Measurements from ENCODE around the gene UBXN11. TPM values are rescaled to one million over a fixed set of nuclear protein-coding genes. Genes with fewer than 3 reads are reported as not detected.
A peak's percentile ranks its signal among the peaks of the same experiment; 100 is the strongest.

UBXN11 gene
- total RNA-seq, 1 donor from 2014 or later: 12.8 TPM

DNA sequence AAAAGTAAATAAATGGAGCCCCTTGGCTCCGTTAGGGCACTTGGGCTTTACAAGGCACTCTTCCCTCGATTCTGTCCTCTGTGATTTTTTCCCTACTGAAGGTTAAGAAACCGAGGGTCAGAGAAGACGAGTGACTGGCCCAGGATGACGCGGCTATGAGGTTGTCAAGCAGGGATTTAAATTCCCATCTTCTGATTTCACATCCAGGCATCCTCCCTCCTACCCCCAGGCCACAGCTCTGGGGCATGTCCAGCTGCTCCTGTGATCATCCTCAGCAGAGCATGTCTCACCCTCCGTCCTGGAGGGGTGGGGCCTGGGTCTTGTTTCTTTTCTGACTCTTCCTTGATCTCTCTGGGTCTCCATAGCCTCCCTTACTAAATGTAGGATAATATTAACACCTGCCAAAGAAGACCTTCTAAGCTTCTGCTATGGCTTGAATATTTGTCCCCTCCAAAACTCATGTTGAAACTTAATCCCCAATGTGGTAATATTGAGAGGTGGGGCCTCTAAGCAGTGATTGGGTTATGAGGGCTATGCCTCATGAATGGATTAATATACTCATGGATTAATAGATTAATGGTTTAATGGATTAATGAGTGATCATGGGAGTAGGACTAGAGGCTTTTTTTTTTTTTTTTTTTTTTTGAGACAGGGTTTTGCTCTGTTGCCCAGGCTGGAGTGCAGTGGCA lies 42.9 kb upstream of the UBXN11 start:
- H3K27me3 Mint-ChIP-seq (ENCODE audit: low read depth, unreplicated experiment): peaks cover 10% of the 10 kb centered on the region
- Histone ChIP-seq H3K9ac (ENCODE audit: low read length) (peak overlapping the region; percentile 47), H3K36me3 (ENCODE audit: insufficient read depth, low read length) (no peaks in the 10 kb centered on the region), H3K27me3 (ENCODE audit: insufficient read depth, low read length) (no peaks in the 10 kb centered on the region), H2AFZ (ENCODE audit: low read depth, low read length) (no peak overlapping the region), H3K4me1 (ENCODE audit: insufficient read depth, low read length) (peaks cover 30% of the 10 kb centered on the region), H3K27ac (ENCODE audit: low read depth, low read length) (peak overlapping the region; percentile 32), H3K4me3 (ENCODE audit: insufficient read depth, low read depth, low read length) (no peak overlapping the region), H3K4me2 (ENCODE audit: low read length) (peak overlapping the region; percentile 64), H3K9me3 (ENCODE audit: insufficient read depth, low read depth, low read length) (no peaks in the 10 kb centered on the region), H3K79me2 (ENCODE audit: insufficient read depth, low read length) (no peaks in the 10 kb centered on the region), H4K20me1 (ENCODE audit: insufficient read depth, low read length) (no peaks in the 10 kb centered on the region)
- peak overlapping the region; percentile 31 for H3K27ac Mint-ChIP-seq (ENCODE audit: unreplicated experiment)
- TF ChIP-seq EZH2 (IDR thresholded peaks at IDR 0.05; ENCODE audit: insufficient read depth, low read length): no peak
- TF ChIP-seq CTCF (IDR thresholded peaks at IDR 0.05; ENCODE audit: insufficient read depth, low read depth, low read length): no peak
- peak; percentile 67 for DNase-seq (ENCODE audit: low read depth)
- peaks cover 22% of the 10 kb centered on the region for H3K4me1 Mint-ChIP-seq (ENCODE audit: low read depth, unreplicated experiment)
- no peak overlapping the region for H3K4me3 Mint-ChIP-seq (ENCODE audit: unreplicated experiment)
- no peaks in the 10 kb centered on the region for H3K36me3 Mint-ChIP-seq (ENCODE audit: low read depth, unreplicated experiment)
- no peaks in the 10 kb centered on the region for H3K9me3 Mint-ChIP-seq (ENCODE audit: unreplicated experiment)
- FAIRE-seq: no peak

DNA sequence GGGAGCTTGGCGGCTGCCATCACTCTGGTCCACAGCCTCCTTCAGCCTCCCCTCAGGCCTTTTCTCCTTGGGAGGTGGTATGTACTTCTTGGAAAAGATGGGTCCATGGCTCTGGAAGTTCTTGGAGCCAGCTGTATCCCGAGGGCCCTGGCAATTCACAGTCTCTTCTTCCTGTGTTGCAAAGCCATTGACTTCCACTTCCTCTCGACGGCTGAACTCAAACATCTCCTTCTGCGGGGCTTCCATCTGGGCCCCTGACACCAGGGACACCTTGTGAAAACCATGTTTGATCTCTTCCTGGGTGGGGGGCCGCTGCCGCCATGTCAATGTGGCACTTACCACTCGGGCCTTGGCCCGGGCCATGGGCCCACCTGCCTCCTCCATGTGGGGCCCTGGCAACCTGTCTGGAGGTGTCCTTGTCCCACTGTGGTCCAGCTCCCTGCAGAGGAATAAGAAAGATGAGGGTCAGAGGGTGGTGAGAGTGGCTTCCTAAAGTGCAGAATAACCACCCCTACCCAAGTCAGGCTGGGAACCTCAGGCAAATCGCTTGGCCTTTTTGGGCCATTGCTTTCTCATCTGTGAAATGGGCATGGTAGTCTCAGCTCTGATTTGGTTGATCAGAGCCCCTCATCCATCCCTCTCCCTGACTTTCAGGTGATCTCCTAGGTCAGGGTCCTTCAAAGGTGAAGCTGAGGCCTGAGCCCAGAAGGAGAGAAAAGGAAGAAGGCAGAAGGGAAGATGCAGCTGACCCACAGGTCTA lies 40.0 kb upstream of the UBXN11 start:
- no peak for TF ChIP-seq EZH2 (IDR thresholded peaks at IDR 0.05; ENCODE audit: insufficient read depth, low read length)
- no peak for TF ChIP-seq CTCF (IDR thresholded peaks at IDR 0.05; ENCODE audit: insufficient read depth, low read depth, low read length)
- H3K4me3 ChIP-seq (ENCODE audit: insufficient read depth, low read depth, low read length): no peak overlapping the region
- H3K36me3 ChIP-seq (ENCODE audit: insufficient read depth, low read length): no peaks in the 10 kb centered on the region
- no peak overlapping the region for H3K4me3 Mint-ChIP-seq (ENCODE audit: unreplicated experiment)
- no peaks in the 10 kb centered on the region for H3K9me3 ChIP-seq (ENCODE audit: insufficient read depth, low read depth, low read length)
- no peak overlapping the region for H3K9ac ChIP-seq (ENCODE audit: low read length)
- peak overlapping the region; percentile 26 for H3K27ac Mint-ChIP-seq (ENCODE audit: unreplicated experiment)
- peaks cover 10% of the 10 kb centered on the region for H3K4me1 Mint-ChIP-seq (ENCODE audit: low read depth, unreplicated experiment)
- H3K36me3 Mint-ChIP-seq (ENCODE audit: low read depth, unreplicated experiment): no peaks in the 10 kb centered on the region
- H3K27me3 ChIP-seq (ENCODE audit: insufficient read depth, low read length): peaks cover 3% of the 10 kb centered on the region
- DNase-seq (ENCODE audit: low read depth) (no peak), FAIRE-seq (no peak)
- no peaks in the 10 kb centered on the region for H3K79me2 ChIP-seq (ENCODE audit: insufficient read depth, low read length)
- H3K9me3 Mint-ChIP-seq (ENCODE audit: unreplicated experiment): no peaks in the 10 kb centered on the region
- no peak overlapping the region for H3K4me2 ChIP-seq (ENCODE audit: low read length)
- no peak overlapping the region for H3K27ac ChIP-seq (ENCODE audit: low read depth, low read length)
- peaks cover 20% of the 10 kb centered on the region for H3K4me1 ChIP-seq (ENCODE audit: insufficient read depth, low read length)
- H4K20me1 ChIP-seq (ENCODE audit: insufficient read depth, low read length): no peaks in the 10 kb centered on the region
- peaks cover 29% of the 10 kb centered on the region for H3K27me3 Mint-ChIP-seq (ENCODE audit: low read depth, unreplicated experiment)
- no peak overlapping the region for H2AFZ ChIP-seq (ENCODE audit: low read depth, low read length)

Measured in astrocyte (in vitro differentiated cells and primary cell).